Stimulated activated CD8-positive, alpha-beta memory T cell treated with anti-CD3 and anti-CD28 coated beads, Interleukin-4, amount 100 ng/mL, for 48 hours (primary cell): ENCODE results near the gene LENG1.

ENCODE experiments used
- DNase-seq: peaks from one replicate; pipeline ENCODE4 v3.0.0-alpha.2; 2020

The LENG1 gene

GRCh38 chr19:54106716-54107115, 52.8 kb downstream of the LENG1 start:
- DNase-seq = no peak

GRCh38 chr19:54105796-54106195, 53.7 kb downstream of the LENG1 start:
- no peak for DNase-seq
